ENCODE data around the gene GADD45G. TPM values are rescaled to one million over a fixed set of nuclear protein-coding genes. Genes with fewer than 3 reads are reported as not detected.

Gene GADD45G
- total and polyA plus RNA-seq, 10 of the 15 experiments (the other 5 are each of a cell fraction or from before 2014, with no cell fraction given): 0.07 to 1.00 (median 0.29) TPM; not detected in 4

- TF ChIP-seq SMAD1 (IDR thresholded peaks at IDR 0.05; ENCODE audit: low read depth, partially characterized antibody) (no peak), TCF3 (IDR thresholded peaks at IDR 0.05; ENCODE audit: borderline replicate concordance, insufficient read depth, low read depth, low read length) (0 out of 2 replicates have a peak, but pooled peaks have one; percentile 17), EP300 (IDR thresholded peaks at IDR 0.05; ENCODE audit: borderline replicate concordance in 1 of 2, control insufficient read depth in 1 of 2, low read depth in 2 of 2, low read length in 2 of 2) (peak in 1 of 2 experiments; percentile 14; a peak in 1 of 4 replicates), JUNB (IDR thresholded peaks at IDR 0.05) (peak; percentile 55), NR2C1 (IDR thresholded peaks at IDR 0.05) (peak; percentile 55; the same call in 1 of the 2 replicates), NR2F1 (conservative IDR thresholded peaks at IDR 0.05) (peak; percentile 93), NFIC (IDR thresholded peaks at IDR 0.05; ENCODE audit: low read depth, low read length) (peak; percentile 68), PAX5 (IDR thresholded peaks at IDR 0.05; ENCODE audit: borderline replicate concordance, low read depth, low read length) (0 out of 2 replicates have a peak, but pooled peaks have one; percentile 8), SPI1 (IDR thresholded peaks at IDR 0.05; ENCODE audit: borderline replicate concordance, insufficient read depth, low read depth, low read length) (peak; percentile 62), RUNX3 (IDR thresholded peaks at IDR 0.05; ENCODE audit: low read length) (peak; percentile 92), NRF1 (conservative IDR thresholded peaks at IDR 0.05; ENCODE audit: low read depth, low read length) (no peak), SIN3A (IDR thresholded peaks at IDR 0.05; ENCODE audit: low read depth, low read length) (no peak), IKZF2 (IDR thresholded peaks at IDR 0.05) (peak; percentile 28 to 49; a peak in 2 of 4 replicates), ETV6 (conservative IDR thresholded peaks at IDR 0.05 in 1 of 2, IDR thresholded peaks at IDR 0.05 in 1 of 2; ENCODE audit: borderline replicate concordance in 1 of 2, low read depth in 1 of 2) (peak in 1 of 2 experiments; percentile 38; a peak in 1 of 4 replicates), MTA3 (IDR thresholded peaks at IDR 0.05; ENCODE audit: borderline replicate concordance, low read length) (peak; percentile 77; the same call in 1 of the 2 replicates), IKZF1 (conservative IDR thresholded peaks at IDR 0.05) (0 out of 2 replicates have a peak, but pooled peaks have one; percentile 45), SKIL (IDR thresholded peaks at IDR 0.05; ENCODE audit: low read depth, poor library complexity, severe bottlenecking) (peak; percentile 30), CBFB (IDR thresholded peaks at IDR 0.05; ENCODE audit: low read depth) (0 out of 2 replicates have a peak, but pooled peaks have one; percentile 46), IRF4 (IDR thresholded peaks at IDR 0.05; ENCODE audit: low read depth, low read length) (peak; percentile 68; the same call in 1 of the 2 replicates)
These were observed 49.1 kb upstream of the GADD45G start (continued) for GRCh38 chr9:89555451-89556375.

All from GM12878 (cell line).